Common myeloid progenitor, CD34-positive (primary cell): ENCODE results near the gene WIPI1.

Experiments
- CTCF ChIA-PET: fragments of 350-600 bp; sonication (Branson Sonifier 250); formaldehyde crosslinking; loops from one replicate; lab custom pipeline; 2021; ENCODE audit warnings: antibody characterized with exemption; lab: Charles Lee
- POLR2A ChIA-PET: fragments of 350-600 bp; sonication (Branson Sonifier 250); formaldehyde crosslinking; loops from one replicate; lab custom pipeline; 2021; ENCODE audit warnings: antibody characterized with exemption; lab: Charles Lee
- DNase-seq, 3 donors: peaks; one replicate each; pipeline versions ENCODE4 v3.0.0 to v3.0.0-alpha.2; 2013
- H3K27ac ChIP-seq, 2 experiments: 1 replicate in 1 of 2; 2 replicates in 1 of 2; pipeline ENCODE4 v1.7.0; 2013; ENCODE audit warnings: inconsistent platforms in 2 of 2, low read length in 2 of 2, mild to moderate bottlenecking in 2 of 2, low read depth in 1 of 2, moderate library complexity in 1 of 2; ENCODE audit not compliant: severe bottlenecking in 2 of 2, insufficient read depth in 1 of 2, poor library complexity in 1 of 2
- H3K27me3 ChIP-seq, 5 experiments: replicated peaks in 2 of 5; 1 replicate in 3 of 5; 2 replicates in 2 of 5; pipeline versions ENCODE4 v1.6.1 to v1.7.0; 2013; ENCODE audit warnings: low read length in 4 of 5, mild to moderate bottlenecking in 2 of 5, moderate library complexity in 2 of 5, inconsistent platforms in 1 of 5; ENCODE audit not compliant: insufficient read depth in 5 of 5, control insufficient read depth in 4 of 5
- H3K36me3 ChIP-seq, 4 experiments: 1 replicate in 2 of 4; 2 replicates in 2 of 4; pipeline versions ENCODE4 v1.6.1 to v1.7.0; 2013; ENCODE audit warnings: low read length in 3 of 4, control low read depth in 1 of 4, mild to moderate bottlenecking in 1 of 4; ENCODE audit not compliant: control insufficient read depth in 4 of 4, insufficient read depth in 4 of 4
- H3K4me1 ChIP-seq, 4 experiments: 1 replicate in 3 of 4; 2 replicates in 1 of 4; pipeline versions ENCODE4 v1.6.1 to v1.7.1; 2013; ENCODE audit warnings: low read length in 3 of 4, mild to moderate bottlenecking in 3 of 4, control low read depth in 1 of 4, inconsistent platforms in 1 of 4, moderate library complexity in 1 of 4; ENCODE audit not compliant: control insufficient read depth in 4 of 4, insufficient read depth in 4 of 4; ENCODE audit errors: control extremely low read depth in 1 of 4
- H3K4me3 ChIP-seq, 7 experiments: 1 replicate in 4 of 7; 2 replicates in 3 of 7; pipeline versions ENCODE4 v1.5.1 to v1.7.0; 2013; ENCODE audit warnings: mild to moderate bottlenecking in 7 of 7, low read length in 6 of 7, moderate library complexity in 6 of 7, inconsistent platforms in 2 of 7, low read depth in 2 of 7, control low read depth in 1 of 7; ENCODE audit not compliant: insufficient read depth in 4 of 7, control insufficient read depth in 1 of 7; ENCODE audit errors: extremely low read depth in 1 of 7
- H3K9me3 ChIP-seq, 5 experiments: 1 replicate in 4 of 5; 2 replicates in 1 of 5; pipeline versions ENCODE4 v1.6.1 to v1.7.1; 2013; ENCODE audit warnings: low read length in 4 of 5, mild to moderate bottlenecking in 2 of 5, inconsistent platforms in 1 of 5, low read depth in 1 of 5, moderate library complexity in 1 of 5; ENCODE audit not compliant: control insufficient read depth in 4 of 5, insufficient read depth in 2 of 5; ENCODE audit errors: control extremely low read depth in 1 of 5
- WGBS: methylation state at CpG from one replicate; pipeline ENCODE4 v1.1.5; 2013; ENCODE audit not compliant: insufficient coverage; 5-methylcytosine and 5-hydroxymethylcytosine counted together

WIPI1 gene

DNA sequence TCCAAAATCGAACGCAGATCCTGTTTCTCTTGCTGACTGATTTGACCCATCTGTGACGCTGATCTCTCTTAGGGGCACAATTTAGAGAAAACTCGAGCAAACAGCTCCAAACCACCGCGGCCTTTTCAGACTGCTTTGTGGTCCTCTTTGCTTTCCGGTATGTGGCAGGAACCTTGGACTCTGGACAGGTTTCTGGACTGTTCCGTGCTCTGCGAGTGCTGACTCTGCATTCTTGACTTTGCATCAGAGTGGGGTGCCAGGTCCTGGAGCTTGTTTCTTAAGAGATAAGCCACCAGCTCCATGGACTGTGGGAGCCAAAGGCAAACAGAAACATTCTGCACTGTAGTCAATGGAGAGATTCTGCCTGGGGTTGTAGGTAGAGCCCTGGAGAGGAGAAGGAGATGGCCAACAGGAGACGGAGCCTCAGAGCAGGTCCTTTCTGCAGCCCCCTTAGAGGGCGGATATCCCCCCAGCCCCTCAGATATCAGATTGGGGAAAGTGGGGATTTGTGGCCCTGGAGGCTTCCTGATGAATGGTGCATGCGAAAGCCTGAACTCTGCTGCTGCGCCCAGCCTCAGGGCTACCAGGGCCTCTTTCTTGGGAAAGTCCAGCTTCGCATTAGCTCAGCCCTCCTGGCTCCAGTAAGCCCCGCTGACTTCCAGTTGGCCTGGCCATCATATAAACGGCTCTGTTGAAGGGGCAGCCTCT, 65.6 kb downstream of the WIPI1 start:
- POLR2A ChIA-PET, result no interaction called here
- CTCF ChIA-PET, result interaction anchor here (0.6 to 0.9 kb wide), 2 partner anchors 21 to 128 kb away, joined by 3 read pairs; no protein-coding TSS in a partner anchor
- H3K4me3 ChIP-seq, result no peak overlapping the region
- H3K4me1 ChIP-seq, result peaks cover 0 to 2% (median 0%) of the 10 kb centered on the region in 4 experiments
- no peak overlapping the region for H3K27ac ChIP-seq
- 92% methylated on average over 14 of the region's 16 CpGs for WGBS
- peaks cover 0 to 3% (median 0%) of the 10 kb centered on the region in 5 experiments for H3K27me3 ChIP-seq
- DNase-seq, result no peak
- no peaks in the 10 kb centered on the region for H3K36me3 ChIP-seq
- H3K9me3 ChIP-seq, result peaks cover 0 to 11% (median 6%) of the 10 kb centered on the region in 5 experiments

DNA sequence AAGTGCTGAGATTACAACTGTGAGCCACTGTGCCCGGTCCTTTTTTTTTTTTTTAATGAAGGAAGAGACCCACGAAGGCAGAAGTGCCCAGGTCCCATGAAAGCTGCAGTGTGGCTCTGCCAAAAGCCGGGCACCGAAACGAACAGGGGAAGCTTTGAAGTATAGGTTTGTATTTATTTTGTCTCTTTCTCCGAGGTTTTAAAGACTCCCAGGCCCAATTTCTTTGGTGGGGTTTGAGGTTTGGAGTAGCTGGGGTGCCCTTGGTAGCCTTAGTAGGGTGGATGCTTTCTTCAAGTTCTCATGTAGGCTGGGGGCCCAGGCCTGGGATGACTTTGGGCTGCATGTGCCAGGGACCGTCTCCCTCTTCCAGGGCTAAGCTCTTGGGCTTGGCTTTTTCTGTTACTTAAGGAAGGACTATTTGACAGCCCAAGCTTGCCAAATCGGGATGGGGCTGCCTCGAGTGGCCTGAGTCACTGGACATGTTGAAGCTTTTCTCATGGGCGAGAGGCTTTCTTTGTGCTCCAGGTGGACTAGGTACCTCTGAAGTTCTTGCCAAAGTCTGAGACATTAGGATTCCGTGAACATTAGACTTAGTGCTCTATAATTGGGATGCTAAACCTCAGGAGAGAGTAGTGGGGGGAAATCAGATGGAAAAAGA, 66.3 kb downstream of the WIPI1 start:
- Histone ChIP-seq H3K9me3 (peaks cover 0 to 11% (median 6%) of the 10 kb centered on the region in 5 experiments), H3K27ac (no peak overlapping the region), H3K4me3 (no peak overlapping the region), H3K4me1 (no peaks in the 10 kb centered on the region), H3K27me3 (peaks cover 0 to 3% (median 0%) of the 10 kb centered on the region in 5 experiments), H3K36me3 (no peaks in the 10 kb centered on the region)
- 98% methylated on average over 9 of the region's 11 CpGs for WGBS
- ChIA-PET POLR2A (interaction anchor here (0.7 kb wide), 1 partner anchor 91 kb away, joined by 3 read pairs; no protein-coding TSS in a partner anchor), CTCF (interaction anchor here (0.6 to 0.9 kb wide), 2 partner anchors 20 to 127 kb away, joined by 3 read pairs; no protein-coding TSS in a partner anchor)
- no peak for DNase-seq

DNA sequence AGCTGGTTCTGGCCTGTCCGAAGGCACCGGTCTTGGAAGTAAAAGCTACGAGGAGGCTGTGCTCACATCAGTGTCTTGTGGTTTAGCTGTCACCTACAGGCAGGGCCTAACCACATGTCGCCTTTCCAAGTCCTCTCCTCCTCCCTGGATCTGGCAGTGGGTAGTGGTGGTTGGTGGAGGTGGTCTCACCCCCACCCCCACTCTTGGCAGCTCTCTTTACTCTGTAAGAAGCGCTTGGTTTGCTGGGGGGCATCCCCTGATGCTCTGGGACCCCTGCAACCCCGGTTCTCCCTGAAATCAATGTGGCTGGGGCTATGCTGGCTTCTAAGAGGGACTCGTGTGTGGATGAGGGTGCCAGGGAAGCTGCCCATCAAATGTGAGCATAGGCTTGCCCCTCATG, 68.3 kb downstream of the WIPI1 start:
- Histone ChIP-seq H3K27me3 (peaks cover 0 to 3% (median 0%) of the 10 kb centered on the region in 5 experiments), H3K4me1 (no peaks in the 10 kb centered on the region), H3K4me3 (no peak overlapping the region), H3K36me3 (no peaks in the 10 kb centered on the region), H3K27ac (no peak overlapping the region), H3K9me3 (no peaks in the 10 kb centered on the region)
- WGBS, result 100% methylated on average over 3 of the region's 7 CpGs
- DNase-seq, result no peak
- ChIA-PET CTCF (interaction anchor here (0.8 to 2.9 kb wide), 2 partner anchors 9 to 12 kb away, joined by 3 to 9 read pairs; no protein-coding TSS in a partner anchor), POLR2A (no interaction called here)

DNA sequence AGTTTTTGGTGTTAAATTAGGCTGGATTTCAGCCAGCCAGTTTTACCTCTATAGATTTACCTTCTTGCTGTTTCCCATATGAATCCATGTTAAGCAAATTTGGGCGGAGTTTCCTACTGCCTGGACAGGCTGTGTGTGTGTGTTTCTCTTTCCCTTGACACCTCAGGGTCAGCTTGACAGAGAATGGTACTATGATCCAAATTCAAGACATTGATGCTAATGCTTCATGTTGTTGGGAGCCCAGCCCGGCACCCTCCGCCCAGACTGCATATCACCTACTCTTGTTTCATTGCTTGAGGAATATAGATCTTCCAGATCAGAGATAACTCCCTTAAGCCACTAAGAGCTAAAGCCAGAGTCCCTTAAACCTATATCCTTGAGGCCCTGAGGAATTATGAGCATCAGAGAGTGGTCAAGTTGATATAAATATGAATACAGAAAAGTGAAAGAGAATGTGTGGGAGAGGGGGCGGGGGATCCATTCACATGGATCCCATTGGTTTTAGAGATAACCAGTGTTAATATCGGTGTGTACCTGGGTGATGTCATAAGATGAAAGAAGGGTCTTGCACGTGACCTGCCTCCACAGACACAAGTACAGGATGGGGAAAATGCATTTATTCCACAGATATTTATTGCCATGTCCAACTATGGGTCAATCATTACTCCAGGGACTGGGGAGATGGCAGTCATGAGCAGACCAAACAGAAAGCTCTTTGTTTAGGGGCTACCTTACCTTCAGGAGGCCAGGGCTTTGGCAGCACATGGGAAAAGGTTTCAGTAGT, 69.7 kb downstream of the WIPI1 start:
- CTCF ChIA-PET, result interaction anchor here (0.6 to 2.9 kb wide), 3 partner anchors 10 to 312 kb away, joined by 3 to 9 read pairs (median 3); no protein-coding TSS in a partner anchor
- Histone ChIP-seq H3K27ac (no peak overlapping the region), H3K9me3 (no peaks in the 10 kb centered on the region), H3K4me3 (no peak overlapping the region), H3K36me3 (no peaks in the 10 kb centered on the region), H3K4me1 (no peaks in the 10 kb centered on the region), H3K27me3 (peaks cover 0 to 8% (median 0%) of the 10 kb centered on the region in 5 experiments)
- POLR2A ChIA-PET, result no interaction called here
- whole genome bisulfite sequencing, result 97% methylated on average over 4 of the region's 6 CpGs
- no peak for DNase-seq

DNA sequence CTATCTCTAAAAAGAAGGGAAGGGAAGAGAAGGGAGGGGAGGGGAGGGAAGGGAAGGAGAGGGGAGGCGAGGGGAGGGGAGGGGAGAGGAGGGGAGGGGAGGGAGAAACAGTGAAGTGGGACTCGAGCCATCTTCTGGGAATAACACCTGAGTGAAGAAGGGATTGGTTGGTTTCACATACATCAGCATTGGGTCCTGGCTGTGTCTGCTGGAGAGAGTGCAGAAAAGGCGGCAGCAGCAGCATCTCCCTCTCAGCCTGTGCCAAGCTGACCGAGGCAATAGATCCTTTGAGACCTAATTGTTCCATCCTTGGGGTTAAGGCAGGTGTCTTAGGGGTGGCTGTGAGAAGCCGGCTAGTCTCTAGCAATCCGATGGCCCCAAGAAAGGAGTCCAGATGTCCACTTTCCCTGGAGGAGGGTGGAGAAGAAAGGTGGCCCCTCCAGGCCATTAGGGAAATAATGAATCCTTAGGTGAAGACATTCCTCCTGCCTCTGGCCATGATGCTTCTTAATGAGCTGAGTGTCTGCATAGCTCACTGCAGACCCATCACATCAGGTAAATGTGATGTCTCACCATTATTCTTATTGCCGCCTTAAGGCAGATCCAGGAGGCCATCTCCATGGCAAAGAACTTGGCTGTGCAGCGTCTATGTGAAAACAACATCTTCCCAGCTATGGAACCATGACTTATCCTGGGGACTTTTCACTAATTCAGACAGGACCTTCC, 71.6 kb downstream of the WIPI1 start:
- no peak for DNase-seq
- Histone ChIP-seq H3K27ac (no peak overlapping the region), H3K4me1 (no peaks in the 10 kb centered on the region), H3K4me3 (no peak overlapping the region), H3K27me3 (peaks cover 0 to 8% (median 0%) of the 10 kb centered on the region in 5 experiments), H3K36me3 (no peaks in the 10 kb centered on the region), H3K9me3 (no peaks in the 10 kb centered on the region)
- POLR2A ChIA-PET, result no interaction called here
- CTCF ChIA-PET, result interaction anchor here (1.1 kb wide), 1 partner anchor 14 kb away, joined by 3 read pairs; no protein-coding TSS in a partner anchor
- 98% methylated on average over 6 of the region's 8 CpGs for WGBS

DNA sequence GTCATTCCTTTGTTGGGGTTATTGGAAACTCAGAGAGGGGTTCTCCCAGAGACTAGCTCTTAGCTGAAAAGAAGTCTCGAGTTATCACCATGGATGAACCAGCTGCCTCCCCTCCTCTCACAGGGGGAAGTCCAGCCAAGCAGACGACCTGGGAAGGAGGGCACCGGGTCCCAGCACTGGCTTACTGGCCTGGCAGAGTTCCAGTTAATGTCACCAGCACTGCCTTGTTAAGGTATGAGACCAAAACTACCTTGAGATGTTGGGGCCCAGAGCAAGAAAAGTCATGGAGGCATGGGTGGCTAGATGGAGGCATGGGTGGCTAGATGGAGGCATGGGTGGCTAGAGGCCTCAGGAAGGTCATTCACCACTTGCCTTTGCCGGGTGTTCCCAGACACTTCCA, 72.4 kb downstream of the WIPI1 start:
- no peak overlapping the region for H3K27ac ChIP-seq
- H3K27me3 ChIP-seq, result peaks cover 0 to 8% (median 0%) of the 10 kb centered on the region in 5 experiments
- no peak for DNase-seq
- H3K4me3 ChIP-seq, result no peak overlapping the region
- H3K36me3 ChIP-seq, result no peaks in the 10 kb centered on the region
- ChIA-PET CTCF (interaction anchor here (1.1 kb wide), 1 partner anchor 14 kb away, joined by 3 read pairs; no protein-coding TSS in a partner anchor), POLR2A (no interaction called here)
- no peaks in the 10 kb centered on the region for H3K4me1 ChIP-seq
- 100% methylated on average over 4 of the region's 4 CpGs for WGBS
- H3K9me3 ChIP-seq, result no peaks in the 10 kb centered on the region
